BLaER1 treated with 17β-estradiol and CSF1 and Interleukin-3, amounts not matched to agents 10 nM and 100 nM (cell line): ENCODE data around the gene OSBP2.

Experiments
- H3K27ac ChIP-seq, 11 experiments: shearing (Covaris generic); formaldehyde crosslinking; 2 replicates each; pipeline ENCODE4 v1.8.1; 2022
- H3K27me3 ChIP-seq, 11 experiments: shearing (Covaris generic); formaldehyde crosslinking; 2 replicates each; pipeline ENCODE4 v1.8.1; 2022
- H3K36me3 ChIP-seq, 11 experiments: shearing (Covaris generic); formaldehyde crosslinking; 2 replicates each; pipeline ENCODE4 v1.8.1; 2022
- H3K4me1 ChIP-seq, 10 experiments: shearing (Covaris generic); formaldehyde crosslinking; 2 replicates each; pipeline ENCODE4 v1.8.1; 2022
- H3K4me2 ChIP-seq, 11 experiments: shearing (Covaris generic); formaldehyde crosslinking; 2 replicates each; pipeline ENCODE4 v1.8.1; 2022
- H3K4me3 ChIP-seq, 10 experiments: shearing (Covaris generic); formaldehyde crosslinking; 2 replicates each; pipeline ENCODE4 v1.8.1; 2022
- H3K9ac ChIP-seq, 11 experiments: shearing (Covaris generic); formaldehyde crosslinking; 2 replicates each; pipeline ENCODE4 v1.8.1; 2022
- H3K9me3 ChIP-seq, 11 experiments: shearing (Covaris generic); formaldehyde crosslinking; replicated peaks in 1 of 11; 2 replicates each; pipeline ENCODE4 v1.8.1; 2022
- H4K20me1 ChIP-seq, 11 experiments: shearing (Covaris generic); formaldehyde crosslinking; 2 replicates each; pipeline ENCODE4 v1.8.1; 2022
- Cebpa-rat ChIP-seq, 11 experiments: shearing (Covaris generic); IDR thresholded peaks; 2 replicates each; pipeline ENCODE4 v1.8.1; 2022

The OSBP2 gene

DNA sequence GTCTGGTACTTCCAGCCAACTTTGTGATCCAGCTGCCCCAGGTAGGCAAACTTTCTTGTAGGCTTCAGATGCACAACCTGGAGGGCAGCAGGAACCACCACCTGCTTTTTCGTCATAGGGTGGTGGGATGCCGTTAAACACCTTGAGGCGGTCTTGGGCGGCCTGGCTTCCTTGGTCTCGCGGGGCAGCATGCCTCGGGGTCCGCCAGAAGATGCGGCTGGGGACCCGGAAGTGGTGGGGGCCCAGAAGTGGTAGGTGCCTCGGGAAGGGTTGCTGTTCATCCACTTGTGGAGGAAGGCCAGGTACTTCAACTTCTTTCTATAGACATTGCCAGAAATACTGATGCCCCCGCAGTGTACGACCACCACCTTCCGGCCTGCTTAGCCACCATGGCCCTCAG lies 40.3 kb upstream of the OSBP2 start:
- Histone ChIP-seq H4K20me1 (no peaks in the 10 kb centered on the region; a peak in 1 of 22 replicates), H3K27me3 (no peaks in the 10 kb centered on the region), H3K4me2 (peak overlapping the region in 1 of 11 experiments; percentile 2; a peak in 1 of 22 replicates), H3K36me3 (peaks cover 0 to 21% (median 0%) of the 10 kb centered on the region in 11 experiments; a peak in 8 of 22 replicates), H3K9me3 (no peaks in the 10 kb centered on the region), H3K27ac (no peak overlapping the region), H3K4me1 (peaks cover 0 to 36% (median 16%) of the 10 kb centered on the region in 10 experiments; a peak in 18 of 20 replicates), H3K4me3 (no peak overlapping the region), H3K9ac (no peak overlapping the region)
- no peak for TF ChIP-seq Cebpa-rat (IDR thresholded peaks at IDR 0.05)

DNA sequence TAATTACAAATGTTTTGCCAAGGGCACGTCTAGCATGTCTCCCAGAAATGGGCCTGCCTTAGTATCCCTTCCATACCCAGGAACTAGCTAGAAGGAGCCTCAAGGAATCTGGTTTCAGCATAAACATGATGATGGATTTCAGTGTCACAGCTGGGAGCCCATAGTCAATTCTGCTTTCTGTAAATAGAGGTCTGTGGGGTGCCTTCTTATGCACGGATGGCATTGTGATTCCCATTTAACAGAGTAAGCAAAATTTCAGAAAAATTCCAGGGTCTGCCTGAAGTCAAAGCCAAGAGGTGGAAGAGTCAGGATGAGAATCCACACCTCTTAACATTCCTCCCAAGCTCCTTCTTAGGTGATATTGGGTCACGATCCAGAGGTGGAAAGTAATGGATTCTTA lies 39.1 kb upstream of the OSBP2 start:
- H4K20me1 ChIP-seq: no peaks in the 10 kb centered on the region; a peak in 1 of 22 replicates
- no peaks in the 10 kb centered on the region for H3K9me3 ChIP-seq
- no peak overlapping the region for H3K9ac ChIP-seq
- H3K27ac ChIP-seq: no peak overlapping the region
- no peak for TF ChIP-seq Cebpa-rat (IDR thresholded peaks at IDR 0.05)
- H3K4me1 ChIP-seq: peaks cover 0 to 24% (median 6%) of the 10 kb centered on the region in 10 experiments; a peak in 14 of 20 replicates
- no peak overlapping the region for H3K4me2 ChIP-seq
- H3K4me3 ChIP-seq: no peak overlapping the region
- H3K36me3 ChIP-seq: peaks cover 0 to 29% (median 0%) of the 10 kb centered on the region in 11 experiments; a peak in 8 of 22 replicates
- H3K27me3 ChIP-seq: no peaks in the 10 kb centered on the region

DNA sequence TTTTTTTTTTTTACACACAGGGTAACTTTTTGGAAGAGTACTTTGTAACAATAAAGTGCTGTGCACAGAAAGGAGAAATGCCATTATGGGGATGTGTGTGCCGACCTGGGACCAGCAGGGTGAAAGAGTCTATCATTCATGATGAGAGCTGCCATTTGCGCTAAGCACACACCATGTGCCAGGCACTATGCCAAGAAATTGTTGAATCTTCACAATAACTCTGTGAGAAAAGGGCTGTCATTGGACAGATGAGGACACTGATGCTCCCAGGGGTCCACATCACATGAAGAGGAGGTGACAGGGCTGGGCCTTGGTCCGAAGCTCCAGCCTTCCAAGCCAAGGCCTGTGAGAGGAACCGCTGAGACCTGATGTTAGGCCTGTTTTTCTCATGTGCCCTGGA lies 32.6 kb upstream of the OSBP2 start:
- H3K9me3 ChIP-seq: no peaks in the 10 kb centered on the region
- peaks cover 5 to 12% (median 10%) of the 10 kb centered on the region in 10 experiments; a peak in 17 of 20 replicates for H3K4me1 ChIP-seq
- TF ChIP-seq Cebpa-rat (IDR thresholded peaks at IDR 0.05): no peak
- H3K36me3 ChIP-seq: peaks cover 14 to 50% (median 23%) of the 10 kb centered on the region in 11 experiments; a peak in 21 of 22 replicates
- H3K4me3 ChIP-seq: no peak overlapping the region
- no peak overlapping the region for H3K9ac ChIP-seq
- H3K27ac ChIP-seq: no peak overlapping the region
- H3K4me2 ChIP-seq: no peak overlapping the region
- peaks cover 0 to 15% (median 0%) of the 10 kb centered on the region in 11 experiments; a peak in 3 of 22 replicates for H4K20me1 ChIP-seq
- no peaks in the 10 kb centered on the region for H3K27me3 ChIP-seq

DNA sequence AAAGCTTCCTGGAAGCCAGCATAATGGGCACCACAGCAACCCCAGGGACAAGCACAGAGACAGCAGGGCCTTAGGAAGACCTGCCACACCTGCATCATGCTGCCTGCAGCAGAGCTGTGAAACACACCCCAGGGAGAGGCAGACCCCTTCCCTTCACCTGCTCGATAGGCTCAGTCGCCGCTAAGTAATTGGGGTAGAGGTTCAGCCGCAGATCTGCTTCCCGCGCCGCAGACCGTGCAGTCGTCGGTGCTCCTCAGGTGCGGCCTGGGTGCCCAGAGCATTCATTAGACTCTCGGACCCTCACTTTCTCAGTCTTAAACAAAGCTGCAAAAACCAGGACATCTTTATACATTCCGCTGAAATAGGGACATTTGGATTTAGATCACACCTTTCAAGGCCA lies 29.9 kb upstream of the OSBP2 start:
- no peaks in the 10 kb centered on the region for H3K9me3 ChIP-seq
- H3K4me1 ChIP-seq: peaks cover 11 to 22% (median 19%) of the 10 kb centered on the region in 10 experiments
- no peak overlapping the region for H3K9ac ChIP-seq
- no peak overlapping the region for H3K4me3 ChIP-seq
- no peak for TF ChIP-seq Cebpa-rat (IDR thresholded peaks at IDR 0.05)
- peaks cover 14 to 48% (median 23%) of the 10 kb centered on the region in 11 experiments; a peak in 21 of 22 replicates for H3K36me3 ChIP-seq
- peaks cover 0 to 8% (median 0%) of the 10 kb centered on the region in 11 experiments; a peak in 2 of 22 replicates for H3K27me3 ChIP-seq
- H3K4me2 ChIP-seq: no peak overlapping the region
- H3K27ac ChIP-seq: no peak overlapping the region
- peaks cover 0 to 15% (median 0%) of the 10 kb centered on the region in 11 experiments; a peak in 2 of 22 replicates for H4K20me1 ChIP-seq

DNA sequence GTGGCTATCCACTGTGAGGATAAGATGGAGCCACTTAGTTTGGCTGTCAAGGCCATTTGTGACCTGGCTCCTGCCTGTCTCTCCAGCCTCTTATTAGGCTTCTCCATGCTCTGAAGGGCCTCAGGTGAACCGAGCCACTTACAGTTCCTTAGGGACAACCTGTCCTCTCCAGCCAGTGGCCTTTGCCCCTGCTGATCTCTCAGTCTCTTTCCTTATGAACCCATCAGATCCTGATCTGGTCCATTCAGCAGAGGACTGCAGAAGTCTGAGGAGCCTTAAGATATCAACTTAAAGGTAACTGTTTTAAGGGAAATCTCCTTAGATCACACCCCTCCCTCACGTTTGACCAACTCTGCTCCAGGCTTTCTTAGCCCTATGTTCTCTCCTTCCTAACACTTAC lies 29.4 kb upstream of the OSBP2 start:
- no peak overlapping the region for H3K9ac ChIP-seq
- peaks cover 0 to 15% (median 0%) of the 10 kb centered on the region in 11 experiments; a peak in 2 of 22 replicates for H4K20me1 ChIP-seq
- H3K4me2 ChIP-seq: no peak overlapping the region
- TF ChIP-seq Cebpa-rat (IDR thresholded peaks at IDR 0.05): no peak
- no peaks in the 10 kb centered on the region for H3K9me3 ChIP-seq
- H3K36me3 ChIP-seq: peaks cover 14 to 43% (median 23%) of the 10 kb centered on the region in 11 experiments; a peak in 21 of 22 replicates
- H3K4me3 ChIP-seq: no peak overlapping the region
- no peak overlapping the region for H3K27ac ChIP-seq
- H3K27me3 ChIP-seq: peaks cover 0 to 8% (median 0%) of the 10 kb centered on the region in 11 experiments; a peak in 2 of 22 replicates
- H3K4me1 ChIP-seq: peaks cover 11 to 22% (median 19%) of the 10 kb centered on the region in 10 experiments

DNA sequence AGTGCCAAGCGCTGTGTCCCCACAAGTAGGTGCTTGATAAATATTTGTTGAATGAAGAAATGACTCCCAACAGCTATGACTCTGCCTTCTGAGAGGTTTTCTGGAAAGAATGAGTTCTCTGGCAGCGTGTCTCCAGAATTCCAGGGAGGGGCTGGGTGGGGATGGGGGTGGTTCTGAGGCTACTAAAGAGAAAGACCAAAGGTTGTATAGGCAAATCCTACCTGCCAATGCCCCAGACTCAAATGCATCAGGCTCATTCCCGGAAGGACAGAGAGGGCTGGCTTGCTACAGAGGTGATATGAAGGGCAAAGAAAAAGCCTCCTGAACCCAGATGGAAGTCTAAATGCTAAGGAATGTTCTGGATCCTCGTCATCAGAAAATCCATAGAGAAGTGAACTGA lies 28.9 kb upstream of the OSBP2 start:
- Histone ChIP-seq H4K20me1 (peaks cover 0 to 15% (median 0%) of the 10 kb centered on the region in 11 experiments; a peak in 2 of 22 replicates), H3K27me3 (peaks cover 0 to 8% (median 0%) of the 10 kb centered on the region in 11 experiments; a peak in 2 of 22 replicates), H3K27ac (no peak overlapping the region), H3K9me3 (no peaks in the 10 kb centered on the region), H3K9ac (no peak overlapping the region), H3K4me1 (peaks cover 11 to 22% (median 19%) of the 10 kb centered on the region in 10 experiments), H3K4me2 (peak overlapping the region in 9 of 11 experiments; percentile 87 to 99 (median 96); a peak in 11 of 22 replicates), H3K4me3 (no peak overlapping the region), H3K36me3 (peaks cover 14 to 42% (median 23%) of the 10 kb centered on the region in 11 experiments; a peak in 21 of 22 replicates)
- TF ChIP-seq Cebpa-rat (IDR thresholded peaks at IDR 0.05): no peak

DNA sequence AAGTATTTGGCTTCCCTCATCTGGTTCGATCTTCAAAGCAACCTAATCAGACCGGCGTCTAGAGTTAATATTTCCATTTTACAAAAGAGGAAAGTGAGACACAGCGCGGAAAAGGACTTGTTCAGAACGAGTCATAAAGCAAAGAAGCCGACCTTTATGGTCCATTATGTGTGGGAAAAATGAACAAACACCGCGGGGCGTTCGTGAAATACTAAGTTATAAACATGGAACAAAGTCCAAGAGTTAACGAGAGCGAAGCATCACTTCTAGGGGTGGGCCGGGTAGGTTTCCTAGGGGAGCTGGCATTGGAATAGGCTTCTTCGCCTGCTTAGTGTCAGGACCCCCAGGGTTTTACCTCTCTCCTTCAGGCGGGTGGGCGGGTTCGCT lies 27.6 kb upstream of the OSBP2 start:
- peak overlapping the region; percentile 27 to 78 (median 41); a peak in 19 of 22 replicates for H3K27ac ChIP-seq
- peaks cover 0 to 8% (median 0%) of the 10 kb centered on the region in 11 experiments; a peak in 2 of 22 replicates for H3K27me3 ChIP-seq
- H3K36me3 ChIP-seq: peaks cover 14 to 31% (median 20%) of the 10 kb centered on the region in 11 experiments; a peak in 21 of 22 replicates
- no peaks in the 10 kb centered on the region for H3K9me3 ChIP-seq
- H3K9ac ChIP-seq: peak overlapping the region; percentile 60 to 81 (median 78)
- H3K4me3 ChIP-seq: peak overlapping the region; percentile 69 to 83 (median 76)
- peaks cover 0 to 15% (median 0%) of the 10 kb centered on the region in 11 experiments; a peak in 2 of 22 replicates for H4K20me1 ChIP-seq
- peak overlapping the region; percentile 87 to 99 (median 96) for H3K4me2 ChIP-seq
- no peak for TF ChIP-seq Cebpa-rat (IDR thresholded peaks at IDR 0.05)
- H3K4me1 ChIP-seq: peaks cover 11 to 22% (median 19%) of the 10 kb centered on the region in 10 experiments

DNA sequence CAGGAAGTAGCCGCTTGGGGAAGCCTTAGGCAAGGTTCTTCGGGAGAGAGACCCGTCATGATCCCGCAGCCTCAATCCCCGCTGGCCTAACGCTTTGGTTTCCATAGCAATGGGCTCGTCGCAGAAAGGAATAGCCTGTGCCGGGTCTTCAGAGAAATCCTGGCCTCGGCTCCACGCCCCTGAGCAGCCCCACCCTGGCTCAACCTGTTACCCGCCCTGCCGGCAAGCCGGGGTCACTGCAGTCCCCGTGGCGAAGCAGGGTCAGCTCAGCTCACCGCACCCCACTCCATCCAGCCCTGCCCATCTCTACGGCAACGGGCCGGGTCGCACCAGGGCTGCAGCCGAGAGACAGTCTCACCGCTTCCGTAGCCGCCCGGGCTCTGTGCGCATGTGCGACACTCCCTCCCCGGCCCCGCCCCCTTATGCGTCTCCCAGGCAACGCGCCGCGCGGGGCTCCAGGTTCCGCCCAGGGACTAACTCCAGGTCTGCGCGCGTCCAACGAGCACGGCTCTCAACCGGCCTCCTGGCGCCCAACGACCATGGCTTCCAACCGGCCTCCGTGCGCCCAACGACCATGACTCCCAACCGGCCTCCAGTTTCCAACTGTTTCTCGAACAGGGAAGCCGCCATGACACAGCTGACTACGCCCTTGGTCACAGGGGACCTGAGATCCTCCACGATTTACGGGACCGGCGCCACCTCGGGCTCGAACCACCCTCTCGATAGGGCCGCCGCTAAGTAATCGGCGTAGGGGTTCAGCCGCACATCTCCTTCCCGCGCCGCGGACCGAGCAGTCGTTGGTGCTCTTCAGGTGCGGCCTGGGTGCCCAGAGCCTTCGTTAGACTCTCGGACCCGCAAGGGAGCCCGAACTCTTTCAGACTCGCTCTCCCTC lies 26.9 kb upstream of the OSBP2 start, which contains the start of gene DUSP18:
Gene DUSP18, minus strand, starts transcription at position 382 of the 892 bp plus-strand sequence. CDS start 3,872 bp downstream, outside the sequence.
- H3K9ac ChIP-seq: peak within 1 kb of the TSS; percentile 60 to 81 (median 78)
- TF ChIP-seq Cebpa-rat (IDR thresholded peaks at IDR 0.05): no peak
- H3K27me3 ChIP-seq: peaks cover 0 to 8% (median 0%) of the 10 kb centered on the region in 11 experiments; a peak in 2 of 22 replicates
- H3K27ac ChIP-seq: peak within 1 kb of the TSS; percentile 35 to 78 (median 53); a peak in 20 of 22 replicates
- H3K9me3 ChIP-seq: no peaks in the 10 kb centered on the region
- peaks cover 9 to 25% (median 13%) of the 10 kb centered on the region in 11 experiments; a peak in 20 of 22 replicates for H3K36me3 ChIP-seq
- H4K20me1 ChIP-seq: peaks cover 0 to 15% (median 0%) of the 10 kb centered on the region in 11 experiments; a peak in 2 of 22 replicates
- H3K4me1 ChIP-seq: peaks cover 17 to 26% (median 21%) of the 10 kb centered on the region in 10 experiments
- peak within 1 kb of the TSS; percentile 87 to 99 (median 97) for H3K4me2 ChIP-seq
- H3K4me3 ChIP-seq: peak within 1 kb of the TSS; percentile 69 to 83 (median 76)
